Hepatocyte (in vitro differentiated cells): Measurements from ENCODE around the gene SYNGR1. TPM values are rescaled to one million over a fixed set of nuclear protein-coding genes. Genes with fewer than 3 reads are reported as not detected.

Source experiments
- DNase-seq: peaks from one replicate; pipeline ENCODE4 v3.0.0-alpha.2; 2016; ENCODE audit warnings: low spot score
- H2AFZ ChIP-seq: fragments of 200-600 bp; sonication (generic); 2 replicates; pipeline ENCODE4 v1.6.0; 2016; ENCODE audit warnings: antibody characterized with exemption, mild to moderate bottlenecking
- H3K27ac ChIP-seq: fragments of 200-600 bp; sonication (generic); 2 replicates; pipeline ENCODE4 v1.5.1; 2016; ENCODE audit warnings: mild to moderate bottlenecking
- H3K27me3 ChIP-seq: fragments of 200-600 bp; sonication (generic); 2 replicates; pipeline ENCODE4 v1.6.1; 2016
- H3K36me3 ChIP-seq: fragments of 200-600 bp; sonication (generic); replicated peaks from 2 replicates; pipeline ENCODE4 v1.5.1; 2016; ENCODE audit warnings: low read depth; ENCODE audit not compliant: insufficient read depth
- H3K4me1 ChIP-seq: fragments of 200-600 bp; sonication (generic); 2 replicates; pipeline ENCODE4 v1.5.1; 2016; ENCODE audit warnings: mild to moderate bottlenecking, moderate library complexity; ENCODE audit not compliant: insufficient read depth
- H3K4me2 ChIP-seq: fragments of 200-600 bp; sonication (generic); 2 replicates; pipeline ENCODE4 v1.6.0; 2016
- H3K4me3 ChIP-seq: fragments of 200-600 bp; sonication (generic); 2 replicates; pipeline ENCODE4 v1.5.1; 2016; ENCODE audit warnings: mild to moderate bottlenecking
- H3K79me2 ChIP-seq: fragments of 200-600 bp; sonication (generic); 2 replicates; pipeline ENCODE4 v1.6.0; 2017; ENCODE audit warnings: mild to moderate bottlenecking
- H3K9me2 ChIP-seq: fragments of 200-600 bp; sonication (generic); replicated peaks from 2 replicates; pipeline ENCODE4 v1.6.0; 2017; ENCODE audit warnings: mild to moderate bottlenecking; ENCODE audit not compliant: insufficient read depth
- H3K9me3 ChIP-seq: fragments of 200-600 bp; sonication (generic); 2 replicates; pipeline ENCODE4 v1.5.1; 2016; ENCODE audit warnings: low read depth, mild to moderate bottlenecking
- H4K20me1 ChIP-seq: fragments of 200-600 bp; sonication (generic); 2 replicates; pipeline ENCODE4 v1.6.0; 2016; ENCODE audit warnings: mild to moderate bottlenecking; ENCODE audit not compliant: insufficient read depth, poor library complexity, severe bottlenecking
- EZH2 ChIP-seq: fragments of 200-600 bp; sonication (generic); IDR thresholded peaks from 2 replicates; pipeline ENCODE4 v1.6.1; 2016; ENCODE audit warnings: antibody characterized with exemption, mild to moderate bottlenecking, borderline replicate concordance
- EZH2phosphoT487 ChIP-seq: fragments of 200-600 bp; sonication (generic); IDR thresholded peaks from one replicate; pipeline ENCODE4 v1.6.1; 2018; ENCODE audit warnings: antibody characterized with exemption, mild to moderate bottlenecking, low read depth, moderate library complexity; ENCODE audit not compliant: unreplicated experiment, severe bottlenecking
- WGBS: methylation state at CpG from one replicate; pipeline ENCODE4 v1.1.6; 2016; ENCODE audit warnings: low lambda C conversion rate; ENCODE audit errors: missing lambda C conversion rate; 5-methylcytosine and 5-hydroxymethylcytosine counted together
- polyA plus RNA-seq: library from polyadenylated mRNA; unstranded; fragments of >200 nt; fragmentation: Nextera tagmentation; extraction: Ambion mirVana; gene quantifications from 2 replicates; pipeline ENCODE4 v1.2.1, GENCODE V29; 2016
- total RNA-seq: library from RNA; depleted of rRNA; stranded (reverse); fragments of >200 nt; gene quantifications from 2 replicates; pipeline ENCODE4 v1.2.3, GENCODE V29; 2014
- TF ChIP-seq, protein P1 (sequence below): fragments of 200-600 bp; sonication (generic); IDR thresholded peaks from 2 replicates; pipeline ENCODE4 v1.5.1; 2016; ENCODE audit warnings: antibody characterized with exemption, mild to moderate bottlenecking; ENCODE audit not compliant: poor library complexity

Gene SYNGR1
- total and polyA plus RNA-seq, 2 experiments from 2014 or later = 23.1 to 58.8 TPM

DNA sequence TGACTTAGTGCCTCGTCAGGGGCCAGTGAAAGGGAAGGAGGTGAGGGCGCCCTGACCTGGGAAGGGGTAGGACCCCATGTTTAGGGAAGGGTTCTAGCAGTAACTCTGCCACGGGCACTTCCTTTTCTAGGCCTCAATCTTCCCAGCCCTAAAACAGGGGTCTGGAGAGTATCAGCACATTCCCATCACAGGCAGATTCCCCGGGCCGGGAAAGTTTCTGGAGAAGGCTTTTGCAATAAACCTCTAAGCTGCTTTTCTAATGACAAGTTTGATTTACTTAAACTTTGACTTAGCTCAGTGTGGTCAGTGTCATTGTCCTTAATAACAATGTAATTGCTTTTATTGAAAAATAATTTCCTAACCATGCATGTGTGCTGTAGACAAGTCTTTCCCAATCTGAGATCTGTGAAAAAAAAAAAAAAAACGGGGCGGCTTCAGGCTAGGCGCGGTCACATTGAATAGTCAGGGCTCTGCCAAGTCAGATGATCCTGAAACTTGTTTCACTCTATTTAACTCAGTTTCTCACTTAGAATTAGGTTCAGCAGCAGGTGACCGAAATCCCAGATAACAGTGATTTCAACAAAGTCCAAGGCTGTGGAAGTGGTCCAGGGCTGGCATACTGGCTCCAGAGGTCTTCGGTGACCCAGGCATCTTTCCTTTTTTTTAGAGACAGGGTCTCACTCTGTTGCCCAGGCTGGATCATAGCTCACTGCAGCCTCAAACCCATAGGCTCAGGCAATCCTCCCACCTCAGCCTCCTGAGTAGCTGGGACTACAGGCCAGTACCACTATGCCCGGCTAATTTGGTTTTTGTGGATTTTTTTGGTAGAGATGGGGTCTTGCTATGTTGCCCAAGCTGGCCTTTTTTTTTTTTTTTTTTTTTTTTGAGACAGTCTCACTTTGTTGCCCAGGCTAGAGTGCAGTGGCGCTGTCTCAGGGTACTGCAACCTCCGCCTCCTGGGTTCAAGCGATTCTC, 30.3 kb downstream of the SYNGR1 start:
- no peaks in the 10 kb centered on the region for H3K36me3 ChIP-seq
- WGBS = 75% methylated on average over 15 of the region's 15 CpGs
- H3K27ac ChIP-seq = no peak overlapping the region
- no peaks in the 10 kb centered on the region for H3K9me3 ChIP-seq
- no peaks in the 10 kb centered on the region for H3K27me3 ChIP-seq
- no peak for TF ChIP-seq EZH2
- TF ChIP-seq, protein P1, sequence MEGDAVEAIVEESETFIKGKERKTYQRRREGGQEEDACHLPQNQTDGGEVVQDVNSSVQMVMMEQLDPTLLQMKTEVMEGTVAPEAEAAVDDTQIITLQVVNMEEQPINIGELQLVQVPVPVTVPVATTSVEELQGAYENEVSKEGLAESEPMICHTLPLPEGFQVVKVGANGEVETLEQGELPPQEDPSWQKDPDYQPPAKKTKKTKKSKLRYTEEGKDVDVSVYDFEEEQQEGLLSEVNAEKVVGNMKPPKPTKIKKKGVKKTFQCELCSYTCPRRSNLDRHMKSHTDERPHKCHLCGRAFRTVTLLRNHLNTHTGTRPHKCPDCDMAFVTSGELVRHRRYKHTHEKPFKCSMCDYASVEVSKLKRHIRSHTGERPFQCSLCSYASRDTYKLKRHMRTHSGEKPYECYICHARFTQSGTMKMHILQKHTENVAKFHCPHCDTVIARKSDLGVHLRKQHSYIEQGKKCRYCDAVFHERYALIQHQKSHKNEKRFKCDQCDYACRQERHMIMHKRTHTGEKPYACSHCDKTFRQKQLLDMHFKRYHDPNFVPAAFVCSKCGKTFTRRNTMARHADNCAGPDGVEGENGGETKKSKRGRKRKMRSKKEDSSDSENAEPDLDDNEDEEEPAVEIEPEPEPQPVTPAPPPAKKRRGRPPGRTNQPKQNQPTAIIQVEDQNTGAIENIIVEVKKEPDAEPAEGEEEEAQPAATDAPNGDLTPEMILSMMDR = no peak
- H3K79me2 ChIP-seq = no peaks in the 10 kb centered on the region
- no peak for DNase-seq
- no peak overlapping the region for H2AFZ ChIP-seq
- H3K4me1 ChIP-seq = no peaks in the 10 kb centered on the region
- H3K9me2 ChIP-seq = no peaks in the 10 kb centered on the region
- H3K4me2 ChIP-seq = no peak overlapping the region
- H4K20me1 ChIP-seq = no peaks in the 10 kb centered on the region
- no peak overlapping the region for H3K4me3 ChIP-seq

DNA sequence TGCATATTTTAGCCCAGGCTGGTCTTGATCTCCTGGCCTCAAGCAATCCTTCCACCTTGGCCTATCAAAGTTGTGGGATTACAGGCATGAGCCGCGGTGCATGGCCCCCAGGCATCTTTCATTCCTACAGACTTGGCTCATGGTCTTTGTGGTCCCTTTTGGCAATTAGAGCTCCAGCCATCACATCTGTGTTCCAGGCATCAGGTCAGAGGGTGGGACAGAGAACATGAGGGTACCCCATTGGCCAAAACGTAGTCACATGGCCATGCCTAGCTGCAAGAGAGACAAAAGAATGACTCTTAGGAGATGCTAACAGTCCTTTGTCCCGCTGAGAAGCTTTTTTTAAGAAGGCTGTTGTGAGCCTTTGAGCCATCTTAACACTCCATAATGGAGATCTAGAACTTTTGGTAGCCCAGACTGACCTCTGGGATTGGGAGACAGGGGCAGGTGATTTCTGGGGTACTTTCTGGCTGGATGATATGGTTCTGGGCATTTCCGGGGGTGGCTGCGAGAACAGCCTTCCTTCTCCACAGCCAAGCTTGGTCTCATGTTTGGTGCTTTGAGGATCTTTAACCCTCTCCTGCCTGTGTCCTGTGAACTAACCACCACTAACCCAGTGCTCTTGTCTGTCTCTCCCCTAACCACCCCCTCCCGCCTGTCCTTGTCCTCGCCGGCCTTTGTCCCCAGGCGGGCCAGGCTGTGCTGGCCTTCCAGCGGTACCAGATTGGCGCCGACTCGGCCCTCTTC, 31.4 kb downstream of the SYNGR1 start:
- H3K36me3 ChIP-seq = no peaks in the 10 kb centered on the region
- no peaks in the 10 kb centered on the region for H3K4me1 ChIP-seq
- H3K4me2 ChIP-seq = no peak overlapping the region
- no peaks in the 10 kb centered on the region for H3K79me2 ChIP-seq
- H3K9me3 ChIP-seq = no peaks in the 10 kb centered on the region
- H3K4me3 ChIP-seq = no peak overlapping the region
- no peak overlapping the region for H2AFZ ChIP-seq
- no peaks in the 10 kb centered on the region for H4K20me1 ChIP-seq
- no peaks in the 10 kb centered on the region for H3K9me2 ChIP-seq
- H3K27ac ChIP-seq = no peak overlapping the region
- no peak for DNase-seq
- 87% methylated on average over 14 of the region's 14 CpGs for WGBS
- TF ChIP-seq EZH2 = no peak
- TF ChIP-seq, protein P1 = no peak
- no peak for TF ChIP-seq EZH2phosphoT487
- no peaks in the 10 kb centered on the region for H3K27me3 ChIP-seq

DNA sequence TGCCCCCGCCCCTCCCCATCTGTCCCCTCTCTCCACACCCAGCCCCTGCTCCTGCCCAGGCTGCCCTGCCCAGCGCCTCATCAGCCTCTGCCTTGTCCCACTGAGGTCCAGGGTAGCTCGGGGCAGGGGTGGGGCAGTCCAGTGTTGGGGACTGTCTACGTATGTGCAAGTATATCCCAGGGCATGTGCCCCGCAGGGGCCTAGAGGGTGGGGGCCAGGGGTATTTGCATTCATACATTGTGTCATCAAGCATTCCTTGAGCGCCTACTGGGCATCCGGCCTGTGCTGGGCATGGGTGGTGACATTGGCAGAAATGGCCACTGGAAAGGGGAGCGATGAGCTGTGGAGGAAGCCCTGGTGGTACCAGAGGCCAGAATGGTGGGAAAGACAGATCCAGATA, 32.1 kb downstream of the SYNGR1 start:
- Histone ChIP-seq H3K27me3 (no peaks in the 10 kb centered on the region), H3K4me2 (no peak overlapping the region), H3K9me2 (no peaks in the 10 kb centered on the region), H4K20me1 (no peaks in the 10 kb centered on the region), H3K4me1 (no peaks in the 10 kb centered on the region), H3K27ac (no peak overlapping the region), H3K79me2 (no peaks in the 10 kb centered on the region), H3K4me3 (no peak overlapping the region), H3K9me3 (no peaks in the 10 kb centered on the region), H3K36me3 (no peaks in the 10 kb centered on the region), H2AFZ (no peak overlapping the region)
- 95% methylated on average over 6 of the region's 8 CpGs for WGBS
- no peak for TF ChIP-seq EZH2phosphoT487
- TF ChIP-seq, protein P1 = no peak
- no peak for TF ChIP-seq EZH2
- no peak for DNase-seq
